Esophagus muscularis mucosa (tissue), 4 donors: ENCODE data around the gene LCE2A.

ENCODE experiments used
- CTCF ChIP-seq, 3 experiments: fragments of 200-600 bp in 2 of 3; fragments of 450-650 bp in 1 of 3; sonication (generic) in 2 of 3; IDR thresholded peaks; one replicate each; pipeline ENCODE4 v1.5.1; 2017 to 2019; ENCODE audit warnings: antibody characterized with exemption in 3 of 3, mild to moderate bottlenecking in 2 of 3, moderate library complexity in 1 of 3
- EP300 ChIP-seq: sonication (generic); formaldehyde crosslinking; IDR thresholded peaks from one replicate; pipeline ENCODE4 v1.6.1; 2017; ENCODE audit warnings: antibody characterized with exemption
- POLR2A ChIP-seq: fragments of 450-650 bp; IDR thresholded peaks from one replicate; pipeline ENCODE4 v1.6.1; 2017; ENCODE audit warnings: antibody characterized with exemption, moderate library complexity, mild to moderate bottlenecking, low read depth
- POLR2AphosphoS5 ChIP-seq, 2 donors: sonication (generic); formaldehyde crosslinking; IDR thresholded peaks; one replicate each; pipeline ENCODE4 v1.6.1; 2017; ENCODE audit warnings: antibody characterized with exemption in 2 of 2

GRCh38 chr1:152725261-152725660 is 27.1 kb downstream of the LCE2A start:
- no peak for TF ChIP-seq CTCF (IDR thresholded peaks at IDR 0.05)
- TF ChIP-seq POLR2A: no peak
- no peak for TF ChIP-seq POLR2AphosphoS5 (IDR thresholded peaks at IDR 0.05)
- TF ChIP-seq EP300: no peak
